ENCODE data around the gene ZNF780A. TPM values are rescaled to one million over a fixed set of nuclear protein-coding genes. Genes with fewer than 3 reads are reported as not detected.
"Not testable (repeated sequence)": the region's sequence is repeated elsewhere in the genome, so short reads cannot be mapped to it uniquely, and the experiment has no call there.

Gene ZNF780A
- polyA plus RNA-seq = 9.6 TPM

- Mint-ChIP-seq H3K4me1 (peaks cover 31 to 40% (median 35%) of the 10 kb centered on the region in 3 donors), H3K27me3 (peaks cover 2% of the 10 kb centered on the region), H3K27ac (peak within 1 kb of the TSS; percentile 92 to 100 (median 98)), H3K36me3 (peaks cover 3% of the 10 kb centered on the region), H3K9me3 (peaks cover under 1 to 11% (median 2%) of the 10 kb centered on the region in 3 donors), H3K4me3 (peak within 1 kb of the TSS; percentile 99 to 100 (median 100))
Measured at GRCh38 chr19:40090241-40091204, at the start of gene ZNF780A. Gene ZNF780A, minus strand, starts transcription at chr19:40090943. Its CDS starts 6,190 bp downstream, at chr19:40084753.

DNA sequence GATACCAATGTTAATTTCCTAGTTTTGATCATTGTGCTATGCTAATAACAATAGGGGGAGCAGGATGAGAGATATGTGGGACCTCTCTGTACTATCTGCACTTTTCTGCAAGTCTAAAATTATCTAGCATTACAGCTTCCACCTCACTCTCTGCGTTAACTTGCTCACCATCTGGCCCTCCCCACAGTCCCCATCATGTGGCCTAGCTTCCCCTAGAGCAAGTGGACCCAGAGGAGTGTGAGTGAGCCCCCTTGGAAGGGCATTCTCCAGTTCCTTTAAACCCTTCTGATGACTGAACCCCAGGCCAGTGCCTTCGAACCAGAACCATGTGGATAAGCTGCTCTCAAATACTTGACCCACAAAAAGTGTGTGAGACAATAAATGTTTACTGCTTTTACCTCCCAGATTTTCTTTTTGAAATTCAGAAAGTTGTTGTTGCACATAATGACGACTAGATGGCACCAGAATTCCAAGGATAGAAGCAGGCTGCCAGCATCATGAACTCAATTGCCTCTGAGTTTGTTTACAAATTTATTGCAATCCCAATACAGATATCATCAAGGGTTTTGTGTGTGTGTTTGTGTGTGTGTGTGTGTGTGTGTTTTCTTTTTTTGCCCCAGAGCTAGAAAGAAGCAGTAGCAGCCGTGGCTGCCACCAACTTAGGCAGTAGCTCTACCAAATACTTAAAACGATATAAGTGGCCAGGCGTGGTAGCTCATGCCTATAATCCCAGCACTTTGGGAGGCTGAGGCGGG lies 49.0 kb upstream of the ZNF780A start:
- H3K4me3 Mint-ChIP-seq = peak overlapping the region in 2 of 4 donors; percentile 1 to 2
- H3K27ac Mint-ChIP-seq = no peak overlapping the region

DNA sequence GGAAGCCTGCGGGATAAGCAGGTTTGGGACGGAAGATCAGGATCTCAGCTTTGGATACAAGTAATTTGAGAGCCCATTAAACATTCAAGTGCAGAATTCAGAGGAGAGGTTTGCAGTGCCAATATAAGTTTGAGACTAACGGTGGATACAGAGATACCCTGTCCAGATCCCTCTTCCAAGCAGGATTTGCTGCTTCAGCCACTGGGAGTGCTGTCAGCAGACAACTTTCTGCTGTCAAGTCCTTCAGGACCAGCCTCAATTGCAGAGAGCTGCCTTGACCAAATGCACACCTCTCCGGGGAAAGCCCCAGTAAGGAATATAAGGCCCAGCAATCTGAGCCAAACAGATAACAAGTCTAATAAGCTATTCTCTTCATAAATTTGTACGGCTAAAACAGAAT lies 46.1 kb upstream of the ZNF780A start:
- no peaks in the 10 kb centered on the region for H3K36me3 Mint-ChIP-seq
- peaks cover 0 to 2% (median 0%) of the 10 kb centered on the region in 3 donors for H3K9me3 Mint-ChIP-seq
- peaks cover 5% of the 10 kb centered on the region for H3K27me3 Mint-ChIP-seq
- H3K4me3 Mint-ChIP-seq = no peak overlapping the region
- no peak overlapping the region for H3K27ac Mint-ChIP-seq
- peaks cover 2 to 4% (median 4%) of the 10 kb centered on the region in 3 donors for H3K4me1 Mint-ChIP-seq

More for the DNA sequence above, 49.0 kb upstream of the ZNF780A start:
- Mint-ChIP-seq H3K27me3 (peaks cover 5% of the 10 kb centered on the region), H3K36me3 (no peaks in the 10 kb centered on the region), H3K9me3 (peaks cover 0 to 2% (median 0%) of the 10 kb centered on the region in 3 donors), H3K4me1 (peaks cover 18 to 19% (median 18%) of the 10 kb centered on the region in 3 donors)

DNA sequence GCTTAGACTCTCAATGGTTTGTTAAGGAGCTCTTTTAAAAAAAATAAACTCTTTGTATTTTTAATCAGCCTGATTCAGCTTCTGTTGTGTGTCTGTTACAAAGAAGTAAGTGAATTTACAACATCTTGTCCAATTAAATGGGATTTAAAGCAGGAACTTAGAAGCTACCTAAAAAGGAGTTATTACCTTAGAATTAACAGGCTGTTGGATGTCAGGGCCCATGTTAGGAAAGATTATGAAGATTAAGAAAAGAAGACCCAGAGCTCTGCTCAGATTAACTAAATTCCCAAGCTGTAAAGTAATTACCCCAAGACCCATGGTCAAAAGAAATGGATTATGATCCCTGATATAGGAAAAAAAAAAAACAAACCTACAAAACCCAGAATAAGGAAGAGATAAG lies 44.1 kb upstream of the ZNF780A start:
- no peak overlapping the region for H3K4me3 Mint-ChIP-seq
- H3K9me3 Mint-ChIP-seq = peaks cover 0 to 2% (median under 1%) of the 10 kb centered on the region in 3 donors
- peaks cover 5% of the 10 kb centered on the region for H3K27me3 Mint-ChIP-seq
- no peaks in the 10 kb centered on the region for H3K36me3 Mint-ChIP-seq
- H3K4me1 Mint-ChIP-seq = peaks cover 0 to 3% (median 3%) of the 10 kb centered on the region in 3 donors
- no peak overlapping the region for H3K27ac Mint-ChIP-seq

DNA sequence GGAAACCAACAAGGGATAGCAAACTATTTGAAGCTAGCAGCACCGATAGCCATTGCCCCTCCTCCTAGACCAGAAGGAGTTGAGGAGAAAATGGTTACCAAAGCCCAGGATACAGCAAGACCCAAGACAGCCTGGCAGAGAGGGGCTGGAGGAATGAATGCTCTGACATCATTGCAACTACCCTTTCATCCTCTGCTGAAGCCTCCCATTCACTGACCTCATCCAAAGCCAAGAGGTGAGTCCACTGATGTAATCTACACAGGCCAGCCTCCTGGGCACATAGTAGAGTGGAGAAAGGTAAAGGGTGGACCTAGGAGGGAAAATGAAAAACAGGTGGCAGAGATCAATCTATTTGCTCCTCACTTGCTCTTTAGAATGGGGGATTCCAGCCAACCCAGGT lies 42.7 kb upstream of the ZNF780A start:
- H3K27me3 Mint-ChIP-seq = peaks cover 10% of the 10 kb centered on the region

GRCh38 chr19:40130013-40130412 lies 39.3 kb upstream of the ZNF780A start:
- no peak overlapping the region for H3K27ac Mint-ChIP-seq
- no peaks in the 10 kb centered on the region for H3K4me1 Mint-ChIP-seq
- peaks cover 2 to 7% (median 5%) of the 10 kb centered on the region in 3 donors for H3K9me3 Mint-ChIP-seq
- H3K27me3 Mint-ChIP-seq = peaks cover 19% of the 10 kb centered on the region
- H3K4me3 Mint-ChIP-seq = no peak overlapping the region
- H3K36me3 Mint-ChIP-seq = no peaks in the 10 kb centered on the region

More for the DNA sequence above, 42.7 kb upstream of the ZNF780A start:
- no peak overlapping the region for H3K4me3 Mint-ChIP-seq
- H3K36me3 Mint-ChIP-seq = no peaks in the 10 kb centered on the region
- no peaks in the 10 kb centered on the region for H3K4me1 Mint-ChIP-seq
- peaks cover 2 to 7% (median 7%) of the 10 kb centered on the region in 3 donors for H3K9me3 Mint-ChIP-seq
- no peak overlapping the region for H3K27ac Mint-ChIP-seq

GRCh38 chr19:40129425-40129824 lies 38.7 kb upstream of the ZNF780A start:
- no peaks in the 10 kb centered on the region for H3K4me1 Mint-ChIP-seq
- peaks cover 18% of the 10 kb centered on the region for H3K27me3 Mint-ChIP-seq
- H3K27ac Mint-ChIP-seq = no peak overlapping the region
- H3K4me3 Mint-ChIP-seq = no peak overlapping the region
- no peaks in the 10 kb centered on the region for H3K36me3 Mint-ChIP-seq
- peaks cover 2 to 7% (median 5%) of the 10 kb centered on the region in 3 donors for H3K9me3 Mint-ChIP-seq

GRCh38 chr19:40128991-40129390 lies 38.2 kb upstream of the ZNF780A start:
- Mint-ChIP-seq H3K4me1 (no peaks in the 10 kb centered on the region), H3K27me3 (peaks cover 18% of the 10 kb centered on the region), H3K4me3 (no peak overlapping the region), H3K36me3 (no peaks in the 10 kb centered on the region), H3K27ac (no peak overlapping the region), H3K9me3 (peaks cover 2 to 7% (median 5%) of the 10 kb centered on the region in 3 donors)

GRCh38 chr19:40119380-40119779 lies 28.6 kb upstream of the ZNF780A start:
- Mint-ChIP-seq H3K9me3 (peaks cover 0 to 4% (median 2%) of the 10 kb centered on the region in 3 donors), H3K4me3 (no peak overlapping the region), H3K27me3 (peaks cover 11% of the 10 kb centered on the region), H3K4me1 (no peaks in the 10 kb centered on the region), H3K36me3 (peaks cover 1% of the 10 kb centered on the region), H3K27ac (no peak overlapping the region)

DNA sequence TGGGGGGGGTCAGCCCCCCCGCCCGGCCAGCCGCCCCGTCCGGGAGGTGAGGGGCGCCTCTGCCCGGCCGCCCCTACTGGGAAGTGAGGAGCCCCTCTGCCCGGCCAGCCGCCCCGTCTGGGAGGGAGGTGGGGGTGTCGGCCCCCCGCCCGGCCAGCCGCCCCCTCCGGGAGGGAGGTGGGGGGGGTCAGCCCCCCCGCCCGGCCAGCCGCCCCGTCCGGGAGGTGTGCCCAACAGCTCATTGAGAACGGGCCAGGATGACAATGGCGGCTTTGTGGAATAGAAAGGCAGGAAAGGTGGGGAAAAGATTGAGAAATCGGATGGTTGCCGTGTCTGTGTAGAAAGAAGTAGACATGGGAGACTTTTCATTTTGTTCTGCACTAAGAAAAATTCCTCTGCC lies 27.9 kb upstream of the ZNF780A start:
- H3K4me1 Mint-ChIP-seq, H3K4me3 Mint-ChIP-seq, H3K9me3 Mint-ChIP-seq, H3K36me3 Mint-ChIP-seq, H3K27ac Mint-ChIP-seq: not testable (repeated sequence)
- peaks cover 11% of the 10 kb centered on the region for H3K27me3 Mint-ChIP-seq

GRCh38 chr19:40116075-40116474 lies 25.3 kb upstream of the ZNF780A start:
- Mint-ChIP-seq H3K4me1 (no peaks in the 10 kb centered on the region), H3K36me3 (no peaks in the 10 kb centered on the region), H3K9me3 (peaks cover 0 to 6% (median 2%) of the 10 kb centered on the region in 3 donors), H3K27ac (no peak overlapping the region), H3K27me3 (peaks cover 6% of the 10 kb centered on the region), H3K4me3 (no peak overlapping the region)

DNA sequence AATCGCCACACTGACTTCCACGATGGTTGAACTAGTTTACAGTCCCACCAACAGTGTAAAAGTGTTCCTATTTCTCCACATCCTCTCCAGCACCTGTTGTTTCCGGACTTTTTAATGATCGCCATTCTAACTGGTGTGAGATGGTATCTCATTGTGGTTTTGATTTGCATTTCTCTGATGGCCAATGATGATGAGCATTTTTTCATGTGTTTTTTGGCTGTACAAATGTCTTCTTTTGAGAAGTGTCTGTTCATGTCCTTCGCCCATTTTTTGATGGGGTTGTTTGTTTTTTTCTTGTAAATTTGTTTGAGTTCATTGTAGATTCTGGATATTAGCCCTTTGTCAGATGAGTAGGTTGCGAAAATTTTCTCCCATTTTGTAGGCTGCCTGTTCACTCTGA lies 23.4 kb upstream of the ZNF780A start:
- not testable (repeated sequence) for H3K4me3 Mint-ChIP-seq, H3K9me3 Mint-ChIP-seq, H3K4me1 Mint-ChIP-seq, H3K27ac Mint-ChIP-seq, H3K36me3 Mint-ChIP-seq, H3K27me3 Mint-ChIP-seq

GRCh38 chr19:40112271-40112670 lies 21.5 kb upstream of the ZNF780A start:
- H3K27ac Mint-ChIP-seq, H3K4me3 Mint-ChIP-seq: not testable (repeated sequence)

DNA sequence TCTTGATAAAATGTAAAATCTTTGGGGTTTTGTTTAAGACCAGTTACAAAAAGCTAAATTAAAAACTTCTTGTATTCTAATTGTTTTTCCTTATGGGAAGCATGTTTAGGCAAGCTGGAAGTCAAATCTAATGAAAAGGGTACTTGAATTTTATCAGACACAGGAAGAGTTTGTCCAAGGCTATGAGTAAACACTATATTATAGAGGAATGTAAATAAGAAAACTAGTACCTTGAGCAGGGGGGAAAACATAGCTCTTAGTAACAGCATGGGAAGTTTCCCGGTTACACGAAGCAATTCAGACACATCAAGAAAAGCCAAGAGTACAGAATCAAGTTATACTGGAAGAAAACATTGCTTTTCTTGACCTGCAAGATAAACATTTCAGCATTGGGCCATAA lies 19.8 kb upstream of the ZNF780A start:
- no peak overlapping the region for H3K27ac Mint-ChIP-seq
- H3K36me3 Mint-ChIP-seq = no peaks in the 10 kb centered on the region
- H3K4me3 Mint-ChIP-seq = no peak overlapping the region
- H3K27me3 Mint-ChIP-seq = no peaks in the 10 kb centered on the region
- no peaks in the 10 kb centered on the region for H3K4me1 Mint-ChIP-seq
- H3K9me3 Mint-ChIP-seq = peaks cover 2 to 6% (median 5%) of the 10 kb centered on the region in 3 donors

More at GRCh38 chr19:40112271-40112670, 21.5 kb upstream of the ZNF780A start:
- not testable (repeated sequence) for H3K27me3 Mint-ChIP-seq, H3K36me3 Mint-ChIP-seq, H3K9me3 Mint-ChIP-seq, H3K4me1 Mint-ChIP-seq

- no peak overlapping the region for H3K27ac Mint-ChIP-seq
- H3K27me3 Mint-ChIP-seq = no peaks in the 10 kb centered on the region
- no peak overlapping the region for H3K4me3 Mint-ChIP-seq
- no peaks in the 10 kb centered on the region for H3K36me3 Mint-ChIP-seq
- peaks cover 0 to 6% (median 0%) of the 10 kb centered on the region in 3 donors for H3K9me3 Mint-ChIP-seq
- H3K4me1 Mint-ChIP-seq = no peaks in the 10 kb centered on the region
Measured at GRCh38 chr19:40104754-40105153, 14.0 kb upstream of the ZNF780A start.
